BJ (cell line): ENCODE measurements around the gene LGI2. TPM values are rescaled to one million over a fixed set of nuclear protein-coding genes. Genes with fewer than 3 reads are reported as not detected.

Source experiments
- CTCF ChIA-PET: fragments of 350-600 bp; formaldehyde crosslinking; extraction: SDS; loops from one replicate; lab custom pipeline; 2021; ENCODE audit warnings: antibody characterized with exemption, inconsistent platforms; lab: Yijun Ruan, JAX
- POLR2A ChIA-PET: fragments of 300-600 bp; sonication (Branson Sonifier 250); formaldehyde crosslinking; extraction: SDS; loops from one replicate; lab custom pipeline; 2021; ENCODE audit warnings: antibody characterized with exemption; lab: Charles Lee
- DNase-seq: peaks from one replicate; pipeline ENCODE4 v3.0.0-alpha.2; 2011; ENCODE audit warnings: low read depth
- H3K27me3 ChIP-seq: 2 replicates; pipeline ENCODE4 v1.6.0; 2011; ENCODE audit warnings: low read length; ENCODE audit not compliant: control insufficient read depth, insufficient read depth
- H3K36me3 ChIP-seq: 2 replicates; pipeline ENCODE4 v1.5.1; 2011; ENCODE audit warnings: low read length; ENCODE audit not compliant: control insufficient read depth, insufficient read depth
- H3K4me3 ChIP-seq: 2 replicates; pipeline ENCODE4 v1.5.1; 2011; ENCODE audit warnings: low read depth, mild to moderate bottlenecking, control low read depth, low read length
- CTCF ChIP-seq: IDR thresholded peaks from 2 replicates; pipeline ENCODE4 v1.5.1; 2011; ENCODE audit warnings: low read depth, mild to moderate bottlenecking, control low read depth, inconsistent platforms, low read length, moderate library complexity; ENCODE audit not compliant: insufficient read depth
- polyA plus RNA-seq: library from polyadenylated mRNA; depleted of rRNA; stranded (reverse); fragments of >200 nt; gene quantifications from 2 replicates; pipeline ENCODE4 v1.2.3, GENCODE V29; 2011

Gene LGI2
- polyA plus RNA-seq, 1 experiment, result 0.01 TPM

- no peaks in the 10 kb centered on the region for H3K36me3 ChIP-seq
- H3K27me3 ChIP-seq, result no peaks in the 10 kb centered on the region
- ChIA-PET CTCF (interaction anchor here (1.6 kb wide), 1 partner anchor 11 kb away, joined by 6 read pairs; no protein-coding TSS in a partner anchor), POLR2A (no interaction called here)
- no peak overlapping the region for H3K4me3 ChIP-seq
- TF ChIP-seq CTCF, result no peak
- no peak for DNase-seq
These were observed 61.8 kb downstream of the LGI2 start for GRCh38 chr4:24968992-24969391.

- ChIA-PET POLR2A (no interaction called here), CTCF (no interaction called here)
- no peak overlapping the region for H3K4me3 ChIP-seq
- DNase-seq, result no peak
- no peaks in the 10 kb centered on the region for H3K27me3 ChIP-seq
- no peak for TF ChIP-seq CTCF
- no peaks in the 10 kb centered on the region for H3K36me3 ChIP-seq
These were observed 62.5 kb downstream of the LGI2 start for GRCh38 chr4:24968278-24968677.

GRCh38 chr4:24967346-24967745 lies 63.4 kb downstream of the LGI2 start:
- ChIA-PET CTCF (interaction anchor here (0.9 kb wide), 1 partner anchor 13 kb away, joined by 3 read pairs; no protein-coding TSS in a partner anchor), POLR2A (no interaction called here)
- Histone ChIP-seq H3K4me3 (no peak overlapping the region), H3K36me3 (no peaks in the 10 kb centered on the region), H3K27me3 (no peaks in the 10 kb centered on the region)
- no peak for TF ChIP-seq CTCF
- DNase-seq, result no peak

- no peak for DNase-seq
- no peak for TF ChIP-seq CTCF
- CTCF ChIA-PET, result no interaction called here
- Histone ChIP-seq H3K4me3 (no peak overlapping the region), H3K27me3 (no peaks in the 10 kb centered on the region), H3K36me3 (no peaks in the 10 kb centered on the region)
- POLR2A ChIA-PET, result no interaction called here
These were observed 64.7 kb downstream of the LGI2 start for GRCh38 chr4:24966076-24966475.

GRCh38 chr4:24965627-24966026 lies 65.1 kb downstream of the LGI2 start:
- no peaks in the 10 kb centered on the region for H3K36me3 ChIP-seq
- POLR2A ChIA-PET, result no interaction called here
- DNase-seq, result no peak
- CTCF ChIA-PET, result no interaction called here
- H3K4me3 ChIP-seq, result no peak overlapping the region
- H3K27me3 ChIP-seq, result no peaks in the 10 kb centered on the region
- no peak for TF ChIP-seq CTCF
